ENCODE measurements around the gene PAQR4.

- TF ChIP-seq MYC (IDR thresholded peaks at IDR 0.05; ENCODE audit: insufficient read depth, insufficient read length, insufficient replicate concordance, low read length, severe bottlenecking) (no peak), ELK1 (IDR thresholded peaks at IDR 0.05; ENCODE audit: low read depth, low read length) (no peak), HDAC2 (IDR thresholded peaks at IDR 0.05) (no peak)
Measured at GRCh38 chr16:2936436-2937011, 32.6 kb upstream of the PAQR4 start.
